Activated naive CD4-positive, alpha-beta T cell treated with anti-CD3 and anti-CD28 coated beads, Interleukin-2, amount 10 ng/mL, durations not matched to agents 7 days and 5 days (primary cell): ENCODE data around the gene RNF220.
A peak's percentile ranks its signal among the peaks of the same experiment; 100 is the strongest.

Experiments
- CTCF ChIA-PET: fragments of 350-600 bp; sonication (Branson Sonifier 250); formaldehyde crosslinking; loops from one replicate; lab custom pipeline; 2021; ENCODE audit warnings: antibody characterized with exemption; lab: Charles Lee
- DNase-seq: peaks from one replicate; pipeline ENCODE4 v3.0.0-alpha.2; 2020
- H3K27ac Mint-ChIP-seq: one replicate; pipeline ENCODE4 v1.8.0; 2021; ENCODE audit warnings: mild to moderate bottlenecking, moderate library complexity, mixed read lengths
- H3K27me3 Mint-ChIP-seq: one replicate; pipeline ENCODE4 v1.8.0; 2021; ENCODE audit warnings: mild to moderate bottlenecking, mixed read lengths
- H3K36me3 Mint-ChIP-seq: one replicate; pipeline ENCODE4 v1.8.0; 2021; ENCODE audit warnings: mixed read lengths
- H3K4me1 Mint-ChIP-seq: one replicate; pipeline ENCODE4 v1.8.0; 2021; ENCODE audit warnings: mixed read lengths
- H3K4me3 Mint-ChIP-seq: one replicate; pipeline ENCODE4 v1.8.0; 2021; ENCODE audit warnings: mild to moderate bottlenecking, moderate library complexity, mixed read lengths
- H3K9me3 Mint-ChIP-seq: one replicate; pipeline ENCODE4 v1.8.0; 2021; ENCODE audit warnings: mixed read lengths

RNF220 gene

GRCh38 chr1:44405031-44405797 is at the start of gene RNF220:
RNF220 (plus strand) TSS chr1:44405255.
- peak; percentile 50 for DNase-seq
- Mint-ChIP-seq H3K9me3 (no peaks in the 10 kb centered on the region), H3K36me3 (no peaks in the 10 kb centered on the region), H3K27me3 (peaks cover 52% of the 10 kb centered on the region), H3K4me3 (peak within 1 kb of the TSS; percentile 72), H3K27ac (peak within 1 kb of the TSS; percentile 70), H3K4me1 (peaks cover 37% of the 10 kb centered on the region)
- CTCF ChIA-PET: no interaction called here

GRCh38 chr1:44355582-44356305 is 49.3 kb upstream of the RNF220 start:
- Mint-ChIP-seq H3K4me3 (peak overlapping the region; percentile 85), H3K9me3 (no peaks in the 10 kb centered on the region), H3K27ac (peak overlapping the region; percentile 81), H3K4me1 (peaks cover 31% of the 10 kb centered on the region), H3K27me3 (peaks cover 5% of the 10 kb centered on the region), H3K36me3 (no peaks in the 10 kb centered on the region)
- no peak for DNase-seq
- CTCF ChIA-PET: interaction anchor here (0.6 kb wide), 1 partner anchor 50 kb away, joined by 3 read pairs; no protein-coding TSS in a partner anchor

GRCh38 chr1:44357710-44358109 is 47.3 kb upstream of the RNF220 start:
- Mint-ChIP-seq H3K4me3 (no peak overlapping the region), H3K9me3 (no peaks in the 10 kb centered on the region), H3K27me3 (peaks cover 5% of the 10 kb centered on the region), H3K4me1 (peaks cover 28% of the 10 kb centered on the region), H3K36me3 (no peaks in the 10 kb centered on the region), H3K27ac (no peak overlapping the region)
- CTCF ChIA-PET: no interaction called here
- no peak for DNase-seq

- Mint-ChIP-seq H3K4me1 (peaks cover 11% of the 10 kb centered on the region), H3K4me3 (no peak overlapping the region), H3K36me3 (no peaks in the 10 kb centered on the region), H3K27me3 (peaks cover 7% of the 10 kb centered on the region), H3K9me3 (no peaks in the 10 kb centered on the region), H3K27ac (no peak overlapping the region)
- CTCF ChIA-PET: interaction anchor here (0.5 to 1.7 kb wide), 2 partner anchors 12 to 236 kb away, joined by 3 to 4 read pairs; no protein-coding TSS in a partner anchor
- no peak for DNase-seq
These were observed 45.7 kb upstream of the RNF220 start for GRCh38 chr1:44359234-44359935.

GRCh38 chr1:44361478-44361877 is 43.6 kb upstream of the RNF220 start:
- Mint-ChIP-seq H3K27me3 (peaks cover 11% of the 10 kb centered on the region), H3K4me1 (no peaks in the 10 kb centered on the region), H3K36me3 (no peaks in the 10 kb centered on the region), H3K4me3 (no peak overlapping the region), H3K9me3 (no peaks in the 10 kb centered on the region), H3K27ac (no peak overlapping the region)
- no peak for DNase-seq
- CTCF ChIA-PET: interaction anchor here (0.7 kb wide), 1 partner anchor 25 kb away, joined by 3 read pairs; no protein-coding TSS in a partner anchor

- no peaks in the 10 kb centered on the region for H3K4me1 Mint-ChIP-seq
- no peaks in the 10 kb centered on the region for H3K9me3 Mint-ChIP-seq
- CTCF ChIA-PET: no interaction called here
- H3K36me3 Mint-ChIP-seq: no peaks in the 10 kb centered on the region
- no peak for DNase-seq
- H3K27ac Mint-ChIP-seq: no peak overlapping the region
- no peak overlapping the region for H3K4me3 Mint-ChIP-seq
- peaks cover 31% of the 10 kb centered on the region for H3K27me3 Mint-ChIP-seq
These were observed 38.6 kb upstream of the RNF220 start for GRCh38 chr1:44366371-44366975.

- Mint-ChIP-seq H3K36me3 (no peaks in the 10 kb centered on the region), H3K4me1 (no peaks in the 10 kb centered on the region), H3K9me3 (no peaks in the 10 kb centered on the region), H3K27me3 (peaks cover 31% of the 10 kb centered on the region), H3K4me3 (no peak overlapping the region), H3K27ac (no peak overlapping the region)
- CTCF ChIA-PET: no interaction called here
- no peak for DNase-seq
These were observed 37.1 kb upstream of the RNF220 start for GRCh38 chr1:44367944-44368343.

GRCh38 chr1:44368471-44369151 is 36.4 kb upstream of the RNF220 start:
- CTCF ChIA-PET: no interaction called here
- Mint-ChIP-seq H3K36me3 (no peaks in the 10 kb centered on the region), H3K27me3 (peaks cover 29% of the 10 kb centered on the region), H3K9me3 (no peaks in the 10 kb centered on the region), H3K27ac (no peak overlapping the region), H3K4me1 (no peaks in the 10 kb centered on the region), H3K4me3 (no peak overlapping the region)
- DNase-seq: no peak

GRCh38 chr1:44371206-44371605 is 33.8 kb upstream of the RNF220 start:
- no peaks in the 10 kb centered on the region for H3K4me1 Mint-ChIP-seq
- no peaks in the 10 kb centered on the region for H3K36me3 Mint-ChIP-seq
- H3K4me3 Mint-ChIP-seq: no peak overlapping the region
- H3K27ac Mint-ChIP-seq: no peak overlapping the region
- H3K27me3 Mint-ChIP-seq: peaks cover 27% of the 10 kb centered on the region
- CTCF ChIA-PET: interaction anchor here (0.7 to 1.7 kb wide), 2 partner anchors 9 to 12 kb away, joined by 4 read pairs; no protein-coding TSS in a partner anchor
- DNase-seq: no peak
- no peaks in the 10 kb centered on the region for H3K9me3 Mint-ChIP-seq

- Mint-ChIP-seq H3K4me1 (no peaks in the 10 kb centered on the region), H3K9me3 (no peaks in the 10 kb centered on the region), H3K4me3 (no peak overlapping the region), H3K27ac (no peak overlapping the region), H3K27me3 (peaks cover 3% of the 10 kb centered on the region), H3K36me3 (no peaks in the 10 kb centered on the region)
- CTCF ChIA-PET: interaction anchor here (0.9 to 1.8 kb wide), 2 partner anchors 158 to 220 kb away, joined by 3 to 4 read pairs; no protein-coding TSS in a partner anchor
- DNase-seq: no peak
These were observed 29.5 kb upstream of the RNF220 start for GRCh38 chr1:44375547-44375946.

- H3K27me3 Mint-ChIP-seq: peaks cover 9% of the 10 kb centered on the region
- no peaks in the 10 kb centered on the region for H3K36me3 Mint-ChIP-seq
- H3K27ac Mint-ChIP-seq: no peak overlapping the region
- no peaks in the 10 kb centered on the region for H3K9me3 Mint-ChIP-seq
- peak; percentile 63 for DNase-seq
- no peaks in the 10 kb centered on the region for H3K4me1 Mint-ChIP-seq
- CTCF ChIA-PET: interaction anchor here (0.8 to 3.7 kb wide), 8 partner anchors 8 to 274 kb away, joined by 3 to 26 read pairs (median 4); no protein-coding TSS in a partner anchor
- H3K4me3 Mint-ChIP-seq: no peak overlapping the region
These were observed 26.9 kb upstream of the RNF220 start for GRCh38 chr1:44377925-44378784.

GRCh38 chr1:44380666-44381177 is 24.3 kb upstream of the RNF220 start:
- no peaks in the 10 kb centered on the region for H3K4me1 Mint-ChIP-seq
- CTCF ChIA-PET: interaction anchor here (0.6 to 1.5 kb wide), 3 partner anchors 10 to 271 kb away, joined by 3 to 4 read pairs (median 4); no protein-coding TSS in a partner anchor
- H3K27me3 Mint-ChIP-seq: peaks cover 13% of the 10 kb centered on the region
- no peaks in the 10 kb centered on the region for H3K9me3 Mint-ChIP-seq
- no peak overlapping the region for H3K4me3 Mint-ChIP-seq
- no peak for DNase-seq
- no peak overlapping the region for H3K27ac Mint-ChIP-seq
- H3K36me3 Mint-ChIP-seq: no peaks in the 10 kb centered on the region
